Adipocyte (in vitro differentiated cells): ENCODE measurements around the gene RAB3B.

Source experiments
- DNase-seq: peaks from one replicate; pipeline ENCODE4 v3.0.0-alpha.2; 2015; ENCODE audit warnings: low read depth
- H3K27me3 ChIP-seq: replicated peaks from 2 replicates; pipeline ENCODE4 v1.7.0; 2013; ENCODE audit warnings: mild to moderate bottlenecking, low read length, moderate library complexity; ENCODE audit not compliant: control insufficient read depth, insufficient read depth
- H3K36me3 ChIP-seq: 2 replicates; pipeline ENCODE4 v1.7.0; 2013; ENCODE audit warnings: low read length, mild to moderate bottlenecking, moderate library complexity; ENCODE audit not compliant: control insufficient read depth, insufficient read depth, severe bottlenecking
- H3K4me1 ChIP-seq: 2 replicates; pipeline ENCODE4 v1.7.0; 2013; ENCODE audit warnings: mild to moderate bottlenecking, low read length, moderate library complexity; ENCODE audit not compliant: control insufficient read depth, insufficient read depth
- H3K4me3 ChIP-seq: 2 replicates; pipeline ENCODE4 v1.7.0; 2013; ENCODE audit warnings: mild to moderate bottlenecking, low read length, moderate library complexity
- H3K9ac ChIP-seq: 2 replicates; pipeline ENCODE4 v1.7.0; 2013; ENCODE audit warnings: mild to moderate bottlenecking, low read length, moderate library complexity
- H3K9me3 ChIP-seq: 2 replicates; pipeline ENCODE4 v1.7.0; 2013; ENCODE audit warnings: mild to moderate bottlenecking, low read length, moderate library complexity; ENCODE audit not compliant: control insufficient read depth

The RAB3B gene

GRCh38 chr1:51861669-51862068, 128.8 kb downstream of the RAB3B start:
- Histone ChIP-seq H3K4me1 (no peaks in the 10 kb centered on the region), H3K36me3 (peaks cover 22% of the 10 kb centered on the region)
- DNase-seq: no peak

GRCh38 chr1:51859735-51860134, 130.8 kb downstream of the RAB3B start:
- Histone ChIP-seq H3K36me3 (peaks cover 29% of the 10 kb centered on the region), H3K4me3 (no peak overlapping the region), H3K9me3 (no peaks in the 10 kb centered on the region), H3K4me1 (no peaks in the 10 kb centered on the region), H3K9ac (no peak overlapping the region), H3K27me3 (no peaks in the 10 kb centered on the region)
- no peak for DNase-seq

More at GRCh38 chr1:51861669-51862068, 128.8 kb downstream of the RAB3B start:
- no peaks in the 10 kb centered on the region for H3K9me3 ChIP-seq
- no peaks in the 10 kb centered on the region for H3K27me3 ChIP-seq
- H3K9ac ChIP-seq: no peak overlapping the region
- H3K4me3 ChIP-seq: no peak overlapping the region

DNA sequence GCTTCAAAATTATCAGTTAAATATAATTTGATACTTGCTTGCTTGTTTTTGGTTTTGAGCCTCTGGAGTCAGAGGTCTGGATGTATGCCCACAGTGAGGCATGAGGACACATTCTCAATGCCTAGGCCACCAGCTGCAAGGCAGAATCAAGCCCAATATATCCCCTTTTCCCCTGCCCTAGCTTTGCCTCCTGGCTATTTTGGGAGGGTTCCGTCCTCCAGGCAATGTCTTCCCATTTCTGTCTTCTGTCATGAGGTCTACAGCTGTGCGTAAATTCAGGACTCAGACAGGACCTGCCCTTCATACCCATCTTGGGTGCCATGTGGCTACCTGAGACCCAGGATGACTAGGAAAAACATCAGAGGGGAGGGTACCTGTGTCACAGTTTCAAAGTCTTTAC, 131.2 kb downstream of the RAB3B start:
- no peaks in the 10 kb centered on the region for H3K27me3 ChIP-seq

DNA sequence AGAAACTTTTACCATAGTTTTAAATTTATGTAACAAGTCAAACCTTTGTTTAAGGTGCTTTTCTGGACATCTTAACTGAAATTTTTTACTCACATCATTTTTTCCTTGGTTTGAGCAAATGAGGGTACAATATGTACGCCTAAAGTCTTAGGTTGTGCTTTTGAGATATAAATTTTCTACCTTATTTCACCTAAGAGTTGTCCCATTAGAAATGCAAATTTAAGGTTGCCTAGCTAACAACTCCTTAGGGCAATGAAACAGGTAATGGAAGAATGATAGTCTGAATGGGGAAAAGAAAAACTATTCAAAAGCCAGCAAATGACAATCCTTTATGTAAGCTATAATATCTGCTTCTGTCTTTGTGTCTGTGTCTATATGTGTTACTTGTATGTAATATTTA, 131.6 kb downstream of the RAB3B start:
- Histone ChIP-seq H3K36me3 (peaks cover 25% of the 10 kb centered on the region), H3K9ac (no peak overlapping the region), H3K9me3 (no peaks in the 10 kb centered on the region), H3K27me3 (no peaks in the 10 kb centered on the region), H3K4me1 (peaks cover under 1% of the 10 kb centered on the region), H3K4me3 (no peak overlapping the region)
- DNase-seq: no peak

More for the DNA sequence above, 131.2 kb downstream of the RAB3B start:
- Histone ChIP-seq H3K9me3 (no peaks in the 10 kb centered on the region), H3K4me1 (no peaks in the 10 kb centered on the region), H3K4me3 (no peak overlapping the region), H3K36me3 (peaks cover 28% of the 10 kb centered on the region), H3K9ac (no peak overlapping the region)
- no peak for DNase-seq
